PC-3 (cell line): Measurements from ENCODE around the gene RPL10A. TPM values are rescaled to one million over a fixed set of nuclear protein-coding genes. Genes with fewer than 3 reads are reported as not detected.

ENCODE experiments used
- ATAC-seq: fragments of 200-7000 bp; cut with Tn5 transposase; 2 replicates; pipeline ENCODE4 v1.9.1; 2020; ENCODE audit warnings: mild to moderate bottlenecking, moderate library complexity
- BruUV-seq: library from RNA; stranded (reverse); fragments of 400-500 nt; replicated peaks from 2 replicates; lab custom pipeline; 2021; lab: Mats Ljungman, UMichigan
- CTCF ChIA-PET: fragments of 300-600 bp; sonication (Branson Sonifier 250); formaldehyde crosslinking; loops from one replicate; lab custom pipeline; 2022; ENCODE audit warnings: antibody characterized with exemption; lab: Charles Lee
- POLR2A ChIA-PET: fragments of 300-600 bp; sonication (Branson Sonifier 250); formaldehyde crosslinking; loops from one replicate; lab custom pipeline; 2022; ENCODE audit warnings: antibody characterized with exemption; ENCODE audit not compliant: unreplicated experiment; lab: Charles Lee
- DNase-seq: peaks from one replicate; pipeline ENCODE4 v3.0.0-alpha.2; 2015
- H2AFZ ChIP-seq: fragments of 300-600 bp; sonication (generic); 2 replicates; pipeline ENCODE4 v1.6.0; 2016; ENCODE audit warnings: antibody characterized with exemption, low read length
- H3F3A ChIP-seq: fragments of 300-600 bp; sonication (generic); one replicate; pipeline ENCODE4 v1.6.0; 2017; ENCODE audit warnings: antibody characterized with exemption, low read length, control low read depth, mild to moderate bottlenecking; ENCODE audit not compliant: unreplicated experiment
- H3K27ac ChIP-seq: fragments of 300-600 bp; sonication (generic); 2 replicates; pipeline ENCODE4 v1.5.1; 2016; ENCODE audit warnings: mild to moderate bottlenecking, low read length
- H3K27me3 ChIP-seq: fragments of 300-600 bp; sonication (generic); 2 replicates; pipeline ENCODE4 v1.6.1; 2016; ENCODE audit warnings: low read length, mixed read lengths
- H3K36me3 ChIP-seq: fragments of 300-600 bp; sonication (generic); 2 replicates; pipeline ENCODE4 v1.6.1; 2016; ENCODE audit warnings: low read depth, mixed run types, low read length, mixed read lengths
- H3K4me1 ChIP-seq: fragments of 300-600 bp; sonication (generic); 2 replicates; pipeline ENCODE4 v1.5.1; 2016; ENCODE audit warnings: low read length; ENCODE audit not compliant: insufficient read depth
- H3K4me2 ChIP-seq: fragments of 300-600 bp; sonication (generic); 2 replicates; pipeline ENCODE4 v1.6.0; 2016; ENCODE audit warnings: low read length
- H3K4me3 ChIP-seq: fragments of 300-600 bp; sonication (generic); 2 replicates; pipeline ENCODE4 v1.5.1; 2016; ENCODE audit warnings: mild to moderate bottlenecking, low read length, mixed read lengths
- H3K79me2 ChIP-seq: fragments of 300-600 bp; sonication (generic); 2 replicates; pipeline ENCODE4 v1.6.1; 2017; ENCODE audit warnings: low read length, mixed read lengths
- H3K9ac ChIP-seq: fragments of 300-600 bp; sonication (generic); 2 replicates; pipeline ENCODE4 v1.6.0; 2016; ENCODE audit warnings: mild to moderate bottlenecking, low read length
- H3K9me2 ChIP-seq: fragments of 300-600 bp; sonication (generic); replicated peaks from 2 replicates; pipeline ENCODE4 v1.6.1; 2016; ENCODE audit warnings: mixed run types, low read length, mixed read lengths
- H3K9me3 ChIP-seq: fragments of 300-600 bp; sonication (generic); 2 replicates; pipeline ENCODE4 v1.6.1; 2016; ENCODE audit warnings: low read length, mixed read lengths
- H4K20me1 ChIP-seq: fragments of 300-600 bp; sonication (generic); 2 replicates; pipeline ENCODE4 v1.6.1; 2016; ENCODE audit warnings: low read length, mixed read lengths
- EZH2 ChIP-seq: fragments of 300-600 bp; sonication (generic); IDR thresholded peaks from one replicate; pipeline ENCODE4 v1.6.1; 2017; ENCODE audit warnings: antibody characterized with exemption, mild to moderate bottlenecking, low read length; ENCODE audit not compliant: unreplicated experiment
- EZH2phosphoT487 ChIP-seq: fragments of 300-600 bp; sonication (generic); IDR thresholded peaks from 2 replicates; pipeline ENCODE4 v1.6.1; 2018; ENCODE audit warnings: mild to moderate bottlenecking, antibody characterized with exemption, low read length, borderline replicate concordance
- intact Hi-C: fragments of 100-400 bp; cut with micrococcal nuclease; formaldehyde crosslinking; loops from 2 replicates; pipeline ENCODE4 v1.9.0; 2023
- total RNA-seq: library from RNA; depleted of rRNA; stranded (reverse); fragments of >200 nt; gene quantifications from 2 replicates; pipeline ENCODE4 v1.2.3, GENCODE V29; 2014
- TF ChIP-seq, protein P1 (sequence below): fragments of 300-600 bp; sonication (generic); conservative IDR thresholded peaks from 2 replicates; pipeline ENCODE4 v1.5.1; 2017; ENCODE audit warnings: antibody characterized with exemption, low read depth, mild to moderate bottlenecking, low read length

RPL10A gene
- total RNA-seq, 1 experiment from 2014 or later: 1,509 TPM

DNA sequence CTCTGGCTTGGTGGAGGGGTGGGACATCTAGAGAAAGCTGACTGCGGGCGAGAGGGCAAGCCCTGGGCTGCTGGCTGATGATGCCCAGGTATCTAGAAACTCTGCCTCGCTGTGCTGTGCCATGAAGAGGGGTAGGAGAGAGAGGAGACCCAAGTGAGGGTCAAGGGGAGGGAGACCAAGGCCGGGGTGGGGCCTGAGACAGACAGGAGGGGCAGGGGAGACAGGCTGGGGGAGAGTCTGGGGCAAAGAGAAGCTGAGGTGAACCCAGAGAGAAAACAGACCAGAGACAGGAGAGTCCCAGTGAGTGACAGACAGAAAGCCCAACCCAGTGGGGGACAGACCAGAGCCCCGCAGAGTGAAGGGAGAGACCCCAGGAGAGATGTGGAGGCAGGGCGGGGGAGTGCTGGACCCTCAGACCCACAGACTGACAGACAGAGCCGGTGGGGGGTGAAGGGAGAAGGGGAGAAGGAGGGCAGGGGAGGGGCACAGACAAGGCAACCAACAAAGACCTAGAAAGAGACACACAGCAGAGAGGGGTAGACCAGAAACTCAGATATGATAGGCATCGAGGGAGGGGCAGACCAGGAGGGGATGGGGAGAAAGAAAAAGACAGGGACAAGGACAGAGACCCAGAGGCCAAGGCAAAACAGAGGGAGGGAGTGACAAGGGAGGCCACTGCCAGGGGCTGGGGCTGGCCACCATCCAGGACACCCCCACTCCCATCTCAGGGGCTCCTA is 22.8 kb downstream of the RPL10A start:
- DNase-seq (no peak), ATAC-seq (no peak)
- Histone ChIP-seq H3K9me3 (no peaks in the 10 kb centered on the region), H3K4me1 (peaks cover 47% of the 10 kb centered on the region), H3K27me3 (no peaks in the 10 kb centered on the region), H3K4me3 (no peak overlapping the region), H4K20me1 (no peaks in the 10 kb centered on the region; the same call in 1 of the 2 replicates), H2AFZ (no peak overlapping the region), H3K9ac (no peak overlapping the region), H3K79me2 (peaks cover 48% of the 10 kb centered on the region), H3F3A (no peaks in the 10 kb centered on the region), H3K4me2 (no peak overlapping the region), H3K9me2 (no peaks in the 10 kb centered on the region), H3K36me3 (no peaks in the 10 kb centered on the region), H3K27ac (no peak overlapping the region)
- ChIA-PET POLR2A (no interaction called here), CTCF (no interaction called here)
- TF ChIP-seq EZH2 (no peak), EZH2phosphoT487 (no peak)
- TF ChIP-seq, protein P1, sequence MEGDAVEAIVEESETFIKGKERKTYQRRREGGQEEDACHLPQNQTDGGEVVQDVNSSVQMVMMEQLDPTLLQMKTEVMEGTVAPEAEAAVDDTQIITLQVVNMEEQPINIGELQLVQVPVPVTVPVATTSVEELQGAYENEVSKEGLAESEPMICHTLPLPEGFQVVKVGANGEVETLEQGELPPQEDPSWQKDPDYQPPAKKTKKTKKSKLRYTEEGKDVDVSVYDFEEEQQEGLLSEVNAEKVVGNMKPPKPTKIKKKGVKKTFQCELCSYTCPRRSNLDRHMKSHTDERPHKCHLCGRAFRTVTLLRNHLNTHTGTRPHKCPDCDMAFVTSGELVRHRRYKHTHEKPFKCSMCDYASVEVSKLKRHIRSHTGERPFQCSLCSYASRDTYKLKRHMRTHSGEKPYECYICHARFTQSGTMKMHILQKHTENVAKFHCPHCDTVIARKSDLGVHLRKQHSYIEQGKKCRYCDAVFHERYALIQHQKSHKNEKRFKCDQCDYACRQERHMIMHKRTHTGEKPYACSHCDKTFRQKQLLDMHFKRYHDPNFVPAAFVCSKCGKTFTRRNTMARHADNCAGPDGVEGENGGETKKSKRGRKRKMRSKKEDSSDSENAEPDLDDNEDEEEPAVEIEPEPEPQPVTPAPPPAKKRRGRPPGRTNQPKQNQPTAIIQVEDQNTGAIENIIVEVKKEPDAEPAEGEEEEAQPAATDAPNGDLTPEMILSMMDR: no peak
- BruUV-seq: no TSS peak
- intact Hi-C loops: no loop called here

DNA sequence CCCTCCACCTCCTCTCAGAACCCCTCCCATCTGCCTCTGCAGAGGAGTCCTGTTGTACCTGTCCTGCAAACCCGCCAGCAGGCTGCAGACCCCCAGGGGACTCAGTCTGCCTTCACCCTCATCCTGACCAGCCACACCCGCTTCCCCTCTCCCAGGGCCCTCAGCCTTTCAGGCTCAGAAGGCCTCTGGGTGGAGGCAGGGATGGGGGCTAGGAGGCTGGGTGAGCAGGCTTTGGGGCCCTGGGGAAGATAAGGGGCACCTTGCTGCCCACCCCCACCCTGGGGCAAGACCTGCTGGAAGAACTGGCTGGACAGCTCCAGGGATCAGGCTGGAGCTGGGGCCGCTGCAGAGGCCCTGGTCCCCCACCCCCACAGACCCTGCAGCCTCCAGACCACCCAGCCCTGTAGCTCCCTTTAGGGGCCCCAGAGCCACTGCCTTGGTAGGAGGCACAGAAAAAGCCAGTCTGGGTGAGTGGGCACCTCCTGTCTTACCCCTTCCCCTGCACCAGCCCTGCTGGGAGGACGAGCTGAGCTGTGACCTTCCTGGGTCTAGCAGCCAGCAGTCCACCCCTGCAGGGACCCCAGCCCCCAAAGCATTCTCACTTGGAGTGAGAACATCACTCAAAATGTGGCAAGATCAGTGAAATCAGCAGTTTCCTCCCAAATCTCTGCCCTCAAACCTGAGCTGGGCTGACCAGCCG is 23.5 kb downstream of the RPL10A start:
- ATAC-seq (no peak), DNase-seq (no peak)
- TF ChIP-seq EZH2phosphoT487 (no peak), EZH2 (no peak)
- TF ChIP-seq, protein P1: no peak
- H3K4me1 ChIP-seq: peaks cover 40% of the 10 kb centered on the region
- H3F3A ChIP-seq: no peaks in the 10 kb centered on the region
- H3K79me2 ChIP-seq: peaks cover 48% of the 10 kb centered on the region
- POLR2A ChIA-PET: interaction anchor here (0.5 kb wide), 1 partner anchor 1025 kb away, joined by 3 read pairs; no protein-coding TSS in a partner anchor
- H3K4me3 ChIP-seq: no peak overlapping the region
- H3K9me2 ChIP-seq: no peaks in the 10 kb centered on the region
- no peaks in the 10 kb centered on the region for H3K36me3 ChIP-seq
- BruUV-seq: no TSS peak
- H3K4me2 ChIP-seq: no peak overlapping the region
- no peaks in the 10 kb centered on the region for H3K27me3 ChIP-seq
- H2AFZ ChIP-seq: no peak overlapping the region
- no peaks in the 10 kb centered on the region for H3K9me3 ChIP-seq
- no peak overlapping the region for H3K9ac ChIP-seq
- H3K27ac ChIP-seq: no peak overlapping the region
- CTCF ChIA-PET: interaction anchor here (0.5 kb wide), 1 partner anchor 31 kb away, joined by 3 read pairs; no protein-coding TSS in a partner anchor
- no peaks in the 10 kb centered on the region; the same call in 1 of the 2 replicates for H4K20me1 ChIP-seq
- intact Hi-C loops: no loop called here
